Duodenal mucosa (tissue), 2 donors: ENCODE results near the gene PROM1.

Experiments
- H3K27ac ChIP-seq: one replicate; pipeline ENCODE4 v1.7.0; 2013; ENCODE audit warnings: low read depth, low read length
- H3K27me3 ChIP-seq, 2 donors: one replicate each; pipeline ENCODE4 v1.7.0; 2013; ENCODE audit warnings: low read length in 2 of 2, control low read depth in 1 of 2; ENCODE audit not compliant: insufficient read depth in 2 of 2, control insufficient read depth in 1 of 2
- H3K36me3 ChIP-seq, 2 donors: one replicate each; pipeline ENCODE4 v1.7.0; 2013; ENCODE audit warnings: low read length in 2 of 2, control low read depth in 1 of 2; ENCODE audit not compliant: insufficient read depth in 2 of 2, control insufficient read depth in 1 of 2
- H3K4me1 ChIP-seq, 2 donors: one replicate each; pipeline ENCODE4 v1.7.0; 2013; ENCODE audit warnings: low read length in 2 of 2, control low read depth in 1 of 2; ENCODE audit not compliant: insufficient read depth in 2 of 2, control insufficient read depth in 1 of 2
- H3K4me3 ChIP-seq, 2 donors: one replicate each; pipeline ENCODE4 v1.7.0; 2013; ENCODE audit warnings: low read length in 2 of 2, low read depth in 1 of 2
- H3K9ac ChIP-seq, 2 donors: one replicate each; pipeline ENCODE4 v1.7.0; 2013; ENCODE audit warnings: low read length in 2 of 2, low read depth in 1 of 2
- H3K9me3 ChIP-seq, 2 donors: one replicate each; pipeline ENCODE4 v1.7.0; 2013; ENCODE audit warnings: low read length in 2 of 2, control low read depth in 1 of 2; ENCODE audit not compliant: control insufficient read depth in 1 of 2

PROM1 gene

GRCh38 chr4:16110661-16111290, 27.0 kb upstream of the PROM1 start:
- Histone ChIP-seq H3K27me3 (no peaks in the 10 kb centered on the region), H3K27ac (no peak overlapping the region), H3K4me1 (no peaks in the 10 kb centered on the region), H3K9ac (no peak overlapping the region), H3K36me3 (no peaks in the 10 kb centered on the region), H3K4me3 (no peak overlapping the region), H3K9me3 (no peaks in the 10 kb centered on the region)

- Histone ChIP-seq H3K4me1 (no peaks in the 10 kb centered on the region), H3K27me3 (no peaks in the 10 kb centered on the region), H3K4me3 (no peak overlapping the region), H3K27ac (no peak overlapping the region), H3K9ac (no peak overlapping the region), H3K36me3 (no peaks in the 10 kb centered on the region), H3K9me3 (no peaks in the 10 kb centered on the region)
Measured at GRCh38 chr4:16110199-16110598, 26.4 kb upstream of the PROM1 start.

- H3K4me3 ChIP-seq: no peak overlapping the region
- H3K27me3 ChIP-seq: no peaks in the 10 kb centered on the region
- no peaks in the 10 kb centered on the region for H3K36me3 ChIP-seq
- H3K9me3 ChIP-seq: no peaks in the 10 kb centered on the region
- H3K27ac ChIP-seq: no peak overlapping the region
- H3K4me1 ChIP-seq: no peaks in the 10 kb centered on the region
- no peak overlapping the region for H3K9ac ChIP-seq
Measured at GRCh38 chr4:16109256-16109655, 25.4 kb upstream of the PROM1 start.

GRCh38 chr4:16106956-16107355, 23.1 kb upstream of the PROM1 start:
- Histone ChIP-seq H3K36me3 (no peaks in the 10 kb centered on the region), H3K27me3 (no peaks in the 10 kb centered on the region), H3K9me3 (no peaks in the 10 kb centered on the region), H3K4me3 (no peak overlapping the region), H3K4me1 (no peaks in the 10 kb centered on the region), H3K9ac (no peak overlapping the region), H3K27ac (no peak overlapping the region)

GRCh38 chr4:16104520-16104919, 20.7 kb upstream of the PROM1 start:
- no peak overlapping the region for H3K4me3 ChIP-seq

DNA sequence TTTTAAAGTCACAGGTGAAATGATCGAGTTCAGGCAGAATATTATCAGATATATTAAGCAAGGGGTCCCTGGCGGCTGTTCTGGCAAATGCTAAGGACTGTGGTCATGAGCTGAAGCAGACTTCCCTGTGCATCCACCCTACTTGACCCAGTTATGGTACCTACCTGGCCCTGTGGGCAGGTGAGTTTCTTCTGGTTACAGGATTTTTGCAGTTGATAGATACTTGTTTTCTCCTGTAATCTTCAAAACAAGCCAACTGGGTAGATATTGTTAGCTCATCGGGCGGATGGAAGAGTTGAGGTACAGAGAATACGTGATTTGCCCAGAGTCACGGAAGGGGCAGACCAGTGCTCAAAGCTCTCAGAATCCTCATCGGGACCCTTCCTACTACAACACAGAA, 18.5 kb upstream of the PROM1 start:
- H3K4me1 ChIP-seq: no peaks in the 10 kb centered on the region
- H3K27me3 ChIP-seq: no peaks in the 10 kb centered on the region
- no peaks in the 10 kb centered on the region for H3K36me3 ChIP-seq
- H3K9me3 ChIP-seq: no peaks in the 10 kb centered on the region
- H3K4me3 ChIP-seq: no peak overlapping the region
- no peak overlapping the region for H3K9ac ChIP-seq
- H3K27ac ChIP-seq: no peak overlapping the region

More at GRCh38 chr4:16104520-16104919, 20.7 kb upstream of the PROM1 start:
- no peaks in the 10 kb centered on the region for H3K27me3 ChIP-seq
- H3K4me1 ChIP-seq: no peaks in the 10 kb centered on the region
- H3K9me3 ChIP-seq: no peaks in the 10 kb centered on the region
- H3K36me3 ChIP-seq: no peaks in the 10 kb centered on the region
- H3K27ac ChIP-seq: no peak overlapping the region
- no peak overlapping the region for H3K9ac ChIP-seq

DNA sequence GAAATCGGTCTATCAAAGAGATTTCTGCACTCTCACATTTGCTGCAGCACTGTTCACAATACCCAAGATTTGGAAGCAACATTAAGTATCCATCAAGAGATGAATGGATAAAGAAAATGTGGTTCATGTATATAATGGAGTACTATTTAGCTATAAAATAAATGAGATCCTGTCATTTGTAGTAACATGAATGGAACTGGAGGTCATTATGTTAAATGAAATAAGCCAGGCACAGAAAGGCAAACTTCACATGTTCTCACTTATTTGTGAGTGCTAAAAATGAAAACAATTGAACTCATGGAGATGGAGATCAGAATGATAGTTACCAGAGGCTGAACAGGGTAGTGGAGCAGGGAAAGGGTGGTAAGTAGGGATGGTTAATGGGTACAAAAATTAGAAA, 17.0 kb upstream of the PROM1 start:
- no peaks in the 10 kb centered on the region for H3K9me3 ChIP-seq
- no peak overlapping the region for H3K9ac ChIP-seq
- no peaks in the 10 kb centered on the region for H3K4me1 ChIP-seq
- no peak overlapping the region for H3K27ac ChIP-seq
- H3K4me3 ChIP-seq: no peak overlapping the region
- no peaks in the 10 kb centered on the region for H3K36me3 ChIP-seq
- H3K27me3 ChIP-seq: no peaks in the 10 kb centered on the region

DNA sequence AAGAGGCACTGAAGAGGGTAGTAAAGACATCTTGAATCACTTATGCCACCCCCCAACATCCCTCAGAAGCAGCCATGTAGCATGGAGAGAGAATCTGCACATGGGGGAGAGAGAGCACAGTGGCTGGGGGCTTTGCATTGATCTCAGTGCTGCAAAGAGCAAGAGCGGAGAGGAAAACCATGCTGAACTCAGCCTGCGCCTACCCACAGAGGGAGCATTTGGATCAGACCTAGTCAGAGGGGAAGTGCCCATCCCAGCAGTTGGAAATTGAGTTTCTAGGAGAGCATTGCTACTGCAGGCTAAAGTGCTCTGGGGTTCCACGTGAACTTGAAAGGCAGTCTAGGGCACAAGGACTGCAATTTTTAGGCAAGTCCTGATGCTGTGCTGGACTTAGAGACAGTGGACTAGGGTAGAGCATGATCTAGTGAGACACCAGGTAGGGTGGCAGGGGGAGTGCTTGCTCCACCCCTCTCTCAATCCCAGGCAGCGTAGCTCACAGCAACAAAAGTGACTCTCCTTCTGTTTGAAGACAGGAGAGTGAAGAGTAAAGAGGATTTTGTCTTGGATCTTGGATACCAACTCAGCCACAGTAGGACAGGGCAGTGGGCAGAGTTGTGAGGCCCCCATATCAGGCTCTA, 9.0 kb upstream of the PROM1 start:
- H3K27me3 ChIP-seq: peaks cover 0 to 3% of the 10 kb centered on the region in 2 donors
- no peak overlapping the region for H3K27ac ChIP-seq
- no peaks in the 10 kb centered on the region for H3K4me1 ChIP-seq
- H3K36me3 ChIP-seq: no peaks in the 10 kb centered on the region
- no peak overlapping the region for H3K9ac ChIP-seq
- no peaks in the 10 kb centered on the region for H3K9me3 ChIP-seq
- no peak overlapping the region for H3K4me3 ChIP-seq

DNA sequence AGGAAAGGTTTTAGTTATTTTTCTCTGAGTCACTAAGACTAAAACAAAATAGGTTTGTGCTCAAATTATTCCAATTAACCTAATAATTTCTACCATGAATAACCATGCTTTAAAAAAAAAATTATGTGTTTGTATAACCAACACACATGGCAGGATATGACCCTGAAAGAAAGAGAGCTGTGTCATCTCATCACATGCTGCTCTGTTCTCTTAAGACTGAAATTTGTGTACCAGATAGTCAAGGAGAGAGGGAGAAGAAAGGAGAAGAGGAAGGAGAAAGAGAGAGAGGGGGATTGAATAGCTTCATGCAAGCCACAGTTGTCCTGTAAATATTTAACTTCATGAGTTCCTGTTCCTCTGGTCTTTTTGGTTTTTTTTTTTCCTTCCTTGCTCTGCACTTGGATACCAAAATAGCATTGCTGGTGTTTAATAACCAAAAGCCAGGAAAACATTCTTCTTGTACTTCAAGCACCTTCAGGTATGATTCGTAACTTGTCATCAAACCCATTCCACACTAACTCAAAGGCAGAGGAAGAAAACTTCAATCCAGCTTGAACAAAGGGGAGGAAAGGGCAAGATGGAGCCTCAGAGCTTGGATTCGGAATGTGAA, 6.4 kb upstream of the PROM1 start:
- H3K4me1 ChIP-seq: no peaks in the 10 kb centered on the region
- H3K27me3 ChIP-seq: peaks cover 4 to 5% of the 10 kb centered on the region in 2 donors
- H3K9me3 ChIP-seq: no peaks in the 10 kb centered on the region
- H3K27ac ChIP-seq: no peak overlapping the region
- no peak overlapping the region for H3K4me3 ChIP-seq
- H3K36me3 ChIP-seq: no peaks in the 10 kb centered on the region
- H3K9ac ChIP-seq: no peak overlapping the region

DNA sequence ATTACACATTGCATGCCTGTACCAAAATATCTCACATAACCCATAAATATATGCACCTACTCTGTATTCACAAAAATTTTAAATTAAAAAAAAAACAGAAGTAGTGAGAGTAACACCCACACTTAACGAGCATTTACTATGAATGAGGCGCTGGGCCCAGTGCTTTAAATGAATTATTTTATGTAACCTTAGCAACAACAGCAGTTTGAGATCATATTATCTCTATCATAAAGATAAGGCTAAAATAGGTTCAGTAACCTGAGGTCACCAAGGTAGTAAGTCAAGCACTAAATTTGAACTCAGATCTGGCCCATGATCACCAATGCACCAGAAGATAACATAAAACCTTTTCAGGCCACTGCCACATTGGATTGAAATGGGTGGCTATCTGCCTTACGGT, 5.3 kb upstream of the PROM1 start:
- Histone ChIP-seq H3K4me1 (no peaks in the 10 kb centered on the region), H3K4me3 (no peak overlapping the region), H3K36me3 (no peaks in the 10 kb centered on the region), H3K27me3 (peaks cover 11 to 12% of the 10 kb centered on the region in 2 donors), H3K27ac (no peak overlapping the region), H3K9ac (no peak overlapping the region), H3K9me3 (no peaks in the 10 kb centered on the region)
